Ammon's horn (tissue), 1 donor: ENCODE measurements around the gene CTF1.
"Not testable (repeated sequence)": the region's sequence is repeated elsewhere in the genome, so short reads cannot be mapped to it uniquely, and the experiment has no call there.

Experiments used
- DNase-seq: peaks from one replicate; pipeline ENCODE4 v3.0.0-alpha.2; 2016; ENCODE audit warnings: low spot score

Gene CTF1

GRCh38 chr16:30931068-30931650 lies 34.7 kb downstream of the CTF1 start:
- no peak for DNase-seq

GRCh38 chr16:30934827-30935557 lies 38.6 kb downstream of the CTF1 start:
- DNase-seq: no peak

- DNase-seq: no peak
These were observed 41.3 kb downstream of the CTF1 start for GRCh38 chr16:30937692-30938091.

- not testable (repeated sequence) for DNase-seq
These were observed 43.2 kb downstream of the CTF1 start for GRCh38 chr16:30939571-30939970.

- peak; percentile 77 for DNase-seq
These were observed 45.4 kb downstream of the CTF1 start for GRCh38 chr16:30941600-30942425.

- DNase-seq: no peak
These were observed 46.0 kb downstream of the CTF1 start for GRCh38 chr16:30942426-30942806.

GRCh38 chr16:30944352-30944751 lies 47.9 kb downstream of the CTF1 start:
- DNase-seq: no peak

GRCh38 chr16:30946671-30947540 lies 50.5 kb downstream of the CTF1 start:
- no peak for DNase-seq

GRCh38 chr16:30947541-30947858 lies 51.1 kb downstream of the CTF1 start:
- no peak for DNase-seq

GRCh38 chr16:30947859-30948666 lies 51.6 kb downstream of the CTF1 start:
- peak; percentile 98 for DNase-seq

- DNase-seq: peak; percentile 84
These were observed 52.5 kb downstream of the CTF1 start, which contains the start of gene ORAI3 for GRCh38 chr16:30948667-30949649. Gene ORAI3 (plus strand): TSS chr16:30949068. CDS start chr16:30949290, 222 bp downstream.

- DNase-seq: peak; percentile 64
These were observed 53.5 kb downstream of the CTF1 start for GRCh38 chr16:30949650-30950515.

GRCh38 chr16:30950516-30951065 lies 54.2 kb downstream of the CTF1 start:
- DNase-seq: no peak

- no peak for DNase-seq
These were observed 54.8 kb downstream of the CTF1 start for GRCh38 chr16:30951193-30951592.

- DNase-seq: no peak
These were observed 55.3 kb downstream of the CTF1 start for GRCh38 chr16:30951750-30952149.

- no peak for DNase-seq
These were observed 56.7 kb downstream of the CTF1 start for GRCh38 chr16:30953111-30953510.
